Parathyroid adenoma (tissue), 2 donors: ENCODE results near the gene CEP85L.

Experiments used
- H2AFZ ChIP-seq: fragments of 300-600 bp; sonication (generic); one replicate; pipeline ENCODE4 v1.7.0; 2017; ENCODE audit warnings: antibody characterized with exemption, mild to moderate bottlenecking
- H3K27ac ChIP-seq: fragments of 300-600 bp; sonication (generic); one replicate; pipeline ENCODE4 v1.7.0; 2017
- H3K27me3 ChIP-seq: fragments of 300-600 bp; sonication (generic); one replicate; pipeline ENCODE4 v1.7.0; 2017; ENCODE audit warnings: low read length; ENCODE audit not compliant: control insufficient read depth, insufficient read depth
- H3K36me3 ChIP-seq: fragments of 300-600 bp; sonication (generic); one replicate; pipeline ENCODE4 v1.7.0; 2017; ENCODE audit warnings: low read length; ENCODE audit not compliant: control insufficient read depth, insufficient read depth
- H3K4me1 ChIP-seq: fragments of 300-600 bp; sonication (generic); one replicate; pipeline ENCODE4 v1.7.0; 2017; ENCODE audit warnings: control low read depth
- H3K4me2 ChIP-seq: fragments of 300-600 bp; sonication (generic); one replicate; pipeline ENCODE4 v1.7.0; 2017; ENCODE audit warnings: low read length
- H3K4me3 ChIP-seq: fragments of 300-600 bp; sonication (generic); one replicate; pipeline ENCODE4 v1.7.0; 2017; ENCODE audit warnings: low read depth, low read length
- H3K79me2 ChIP-seq: fragments of 300-600 bp; sonication (generic); one replicate; pipeline ENCODE4 v1.7.0; 2017; ENCODE audit warnings: control low read depth
- H3K9ac ChIP-seq: fragments of 300-600 bp; sonication (generic); one replicate; pipeline ENCODE4 v1.7.0; 2017; ENCODE audit warnings: mild to moderate bottlenecking
- H3K9me3 ChIP-seq: fragments of 300-600 bp; sonication (generic); one replicate; pipeline ENCODE4 v1.7.0; 2017; ENCODE audit warnings: low read length; ENCODE audit not compliant: control insufficient read depth
- TF ChIP-seq, protein P1 (sequence below): fragments of 300-600 bp; sonication (generic); IDR thresholded peaks from one replicate; pipeline ENCODE4 v1.7.0; 2017; ENCODE audit warnings: antibody characterized with exemption, mild to moderate bottlenecking
- donor health status: primary hyperparathyroidism.

Gene CEP85L

GRCh38 chr6:118588626-118589025 lies 62.8 kb downstream of the CEP85L start:
- Histone ChIP-seq H3K4me3 (no peak overlapping the region), H2AFZ (no peak overlapping the region), H3K9me3 (no peaks in the 10 kb centered on the region), H3K27ac (no peak overlapping the region), H3K79me2 (peaks cover 24% of the 10 kb centered on the region), H3K36me3 (no peaks in the 10 kb centered on the region), H3K4me2 (no peak overlapping the region), H3K27me3 (no peaks in the 10 kb centered on the region), H3K4me1 (no peaks in the 10 kb centered on the region), H3K9ac (no peak overlapping the region)
- TF ChIP-seq, protein P1, sequence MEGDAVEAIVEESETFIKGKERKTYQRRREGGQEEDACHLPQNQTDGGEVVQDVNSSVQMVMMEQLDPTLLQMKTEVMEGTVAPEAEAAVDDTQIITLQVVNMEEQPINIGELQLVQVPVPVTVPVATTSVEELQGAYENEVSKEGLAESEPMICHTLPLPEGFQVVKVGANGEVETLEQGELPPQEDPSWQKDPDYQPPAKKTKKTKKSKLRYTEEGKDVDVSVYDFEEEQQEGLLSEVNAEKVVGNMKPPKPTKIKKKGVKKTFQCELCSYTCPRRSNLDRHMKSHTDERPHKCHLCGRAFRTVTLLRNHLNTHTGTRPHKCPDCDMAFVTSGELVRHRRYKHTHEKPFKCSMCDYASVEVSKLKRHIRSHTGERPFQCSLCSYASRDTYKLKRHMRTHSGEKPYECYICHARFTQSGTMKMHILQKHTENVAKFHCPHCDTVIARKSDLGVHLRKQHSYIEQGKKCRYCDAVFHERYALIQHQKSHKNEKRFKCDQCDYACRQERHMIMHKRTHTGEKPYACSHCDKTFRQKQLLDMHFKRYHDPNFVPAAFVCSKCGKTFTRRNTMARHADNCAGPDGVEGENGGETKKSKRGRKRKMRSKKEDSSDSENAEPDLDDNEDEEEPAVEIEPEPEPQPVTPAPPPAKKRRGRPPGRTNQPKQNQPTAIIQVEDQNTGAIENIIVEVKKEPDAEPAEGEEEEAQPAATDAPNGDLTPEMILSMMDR = no peak

- no peaks in the 10 kb centered on the region for H3K27me3 ChIP-seq
- TF ChIP-seq, protein P1 = no peak
These were observed 64.5 kb downstream of the CEP85L start for GRCh38 chr6:118586746-118587485.

DNA sequence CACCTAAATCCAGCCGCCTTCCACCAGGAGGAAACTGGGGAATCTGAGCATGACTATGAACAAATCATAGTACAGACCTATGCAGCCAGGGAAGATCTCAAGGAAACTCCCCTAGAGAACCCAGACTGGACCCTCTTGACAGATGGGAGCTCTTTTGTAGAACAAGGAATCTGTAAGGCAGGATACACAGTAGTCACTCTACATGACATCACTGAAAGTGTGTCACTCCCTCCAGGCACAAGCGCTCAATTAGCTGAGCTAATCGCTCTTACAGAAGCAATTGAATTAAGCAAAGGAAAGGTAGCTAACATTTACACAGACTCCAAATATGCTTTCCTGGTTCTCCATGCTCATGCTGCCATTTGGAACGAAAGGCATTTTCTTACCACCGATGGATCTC lies 66.5 kb downstream of the CEP85L start:
- Histone ChIP-seq H3K27me3 (no peaks in the 10 kb centered on the region), H3K4me3 (no peak overlapping the region), H3K9ac (no peak overlapping the region), H3K4me1 (peaks cover 20% of the 10 kb centered on the region), H3K36me3 (no peaks in the 10 kb centered on the region), H3K27ac (no peak overlapping the region), H3K9me3 (no peaks in the 10 kb centered on the region), H3K79me2 (peaks cover 13% of the 10 kb centered on the region), H3K4me2 (no peak overlapping the region), H2AFZ (no peak overlapping the region)
- TF ChIP-seq, protein P1 = no peak

More at GRCh38 chr6:118586746-118587485, 64.5 kb downstream of the CEP85L start:
- H3K27ac ChIP-seq = no peak overlapping the region
- H3K9ac ChIP-seq = no peak overlapping the region
- H3K4me3 ChIP-seq = no peak overlapping the region
- no peak overlapping the region for H2AFZ ChIP-seq
- H3K36me3 ChIP-seq = no peaks in the 10 kb centered on the region
- peaks cover 23% of the 10 kb centered on the region for H3K79me2 ChIP-seq
- no peak overlapping the region for H3K4me2 ChIP-seq
- no peaks in the 10 kb centered on the region for H3K9me3 ChIP-seq
- peaks cover 9% of the 10 kb centered on the region for H3K4me1 ChIP-seq

DNA sequence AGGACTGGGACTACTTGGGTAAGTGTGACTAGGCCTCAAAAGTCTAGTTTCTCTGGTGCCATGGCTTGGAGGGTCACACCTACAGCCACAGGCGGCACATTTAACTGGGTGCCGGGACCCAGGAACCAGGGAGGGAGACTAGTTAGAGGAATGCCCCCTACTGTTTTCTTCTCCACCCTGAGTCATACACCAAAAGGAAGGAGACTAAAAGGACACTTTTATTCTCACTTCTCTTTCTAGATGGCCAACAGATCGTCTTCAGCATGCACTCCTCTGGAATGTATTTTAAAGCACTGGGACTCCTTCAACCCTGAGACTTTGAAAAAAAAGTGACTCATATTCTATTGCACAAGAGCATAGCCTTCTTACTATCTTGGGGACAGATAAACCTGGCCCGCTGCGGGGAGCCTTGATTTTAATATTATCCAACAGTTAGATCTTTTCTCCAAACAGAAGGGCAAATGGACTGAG lies 69.9 kb downstream of the CEP85L start:
- no peaks in the 10 kb centered on the region for H3K9me3 ChIP-seq
- no peaks in the 10 kb centered on the region for H3K27me3 ChIP-seq
- no peaks in the 10 kb centered on the region for H3K36me3 ChIP-seq
- peak overlapping the region; percentile 30 for H3K27ac ChIP-seq
- H2AFZ ChIP-seq = no peak overlapping the region
- no peak overlapping the region for H3K9ac ChIP-seq
- TF ChIP-seq, protein P1 = no peak
- no peak overlapping the region for H3K4me3 ChIP-seq
- peak overlapping the region; percentile 30 for H3K4me2 ChIP-seq
- peaks cover 27% of the 10 kb centered on the region for H3K79me2 ChIP-seq
- H3K4me1 ChIP-seq = peaks cover 20% of the 10 kb centered on the region
